GM21381 (cell line): ENCODE measurements around the gene SLC43A2.
"Not testable (repeated sequence)": the region's sequence is repeated elsewhere in the genome, so short reads cannot be mapped to it uniquely, and the experiment has no call there.

ENCODE experiments used
- ATAC-seq: cut with Tn5 transposase; IDR thresholded peaks from one replicate; pipeline ENCODE4 v1.9.1; 2021; ENCODE audit warnings: mild to moderate bottlenecking, moderate library complexity; ENCODE audit not compliant: unreplicated experiment

Gene SLC43A2

DNA sequence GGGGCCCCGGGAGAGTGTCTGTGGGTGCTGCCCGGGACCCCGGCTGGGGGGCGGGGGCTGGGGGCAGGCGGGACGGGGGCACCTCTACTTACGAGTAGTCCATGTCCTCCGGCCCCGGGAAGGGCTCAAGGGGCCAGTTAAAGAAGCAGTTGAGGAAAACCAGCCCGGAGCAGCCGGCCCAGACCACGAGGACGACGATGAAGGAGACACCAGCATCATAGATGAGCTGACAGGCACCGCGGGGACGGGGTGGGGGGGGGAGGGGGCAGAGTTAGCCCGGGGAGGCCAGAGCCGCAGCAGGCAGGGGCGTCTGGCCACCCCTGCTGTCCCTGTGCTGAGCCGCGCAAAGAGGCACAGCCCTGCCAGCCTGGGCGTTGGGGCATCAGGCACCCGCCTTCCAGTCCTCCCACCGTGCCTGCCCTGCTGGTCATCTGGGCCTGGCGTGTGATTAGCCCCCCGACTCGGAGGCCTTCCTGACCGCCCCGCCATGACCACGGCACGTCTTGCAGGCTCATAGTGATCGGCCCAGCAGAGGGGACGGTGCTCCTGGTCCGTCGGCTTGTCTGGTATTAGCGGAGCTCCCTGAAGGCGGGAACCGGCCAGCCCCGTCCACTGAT, 37.1 kb downstream of the SLC43A2 start:
- no peak for ATAC-seq

GRCh38 chr17:1590747-1591473, 37.7 kb downstream of the SLC43A2 start:
- no peak for ATAC-seq

- ATAC-seq = no peak
Observed at GRCh38 chr17:1590029-1590746, 38.4 kb downstream of the SLC43A2 start.

DNA sequence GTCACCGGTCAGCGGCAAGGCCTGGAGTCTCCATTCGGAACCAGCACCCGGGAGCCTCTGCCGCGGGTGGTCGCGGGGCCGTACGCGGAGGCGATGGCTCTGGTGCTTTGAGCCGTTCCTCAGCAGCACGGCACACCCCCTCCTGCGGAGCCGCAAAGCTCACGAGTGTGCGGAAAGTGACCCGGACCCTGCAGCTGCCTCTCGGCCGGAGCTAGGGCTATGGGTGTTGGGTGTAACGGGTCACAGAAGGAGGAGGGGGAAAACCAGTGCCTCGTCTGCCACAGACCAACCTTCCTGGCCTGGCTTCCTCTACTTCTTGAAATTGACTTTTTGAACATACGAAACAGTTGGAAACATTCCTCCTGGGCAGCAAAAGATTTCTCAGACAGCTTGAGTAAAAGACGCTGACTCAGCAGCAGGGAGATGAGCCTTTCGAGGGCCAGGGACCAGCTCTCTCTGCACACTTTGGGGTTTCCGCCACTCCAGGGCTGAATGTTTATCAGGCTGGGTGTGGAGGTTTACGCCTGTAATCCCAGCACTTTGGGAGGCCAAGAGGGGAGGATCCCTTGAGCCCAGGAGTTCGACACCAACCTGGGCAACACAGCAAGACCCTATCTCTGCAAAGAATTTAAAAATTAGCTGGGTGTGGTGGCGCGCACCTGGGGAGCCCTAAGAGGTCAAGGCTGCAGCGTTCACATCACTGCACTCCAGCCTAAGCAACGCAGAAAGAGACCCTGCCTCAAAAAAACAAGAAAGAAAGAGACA, 39.6 kb downstream of the SLC43A2 start:
- no peak for ATAC-seq

- ATAC-seq = no peak
Observed at GRCh38 chr17:1584167-1584566, 44.5 kb downstream of the SLC43A2 start.

DNA sequence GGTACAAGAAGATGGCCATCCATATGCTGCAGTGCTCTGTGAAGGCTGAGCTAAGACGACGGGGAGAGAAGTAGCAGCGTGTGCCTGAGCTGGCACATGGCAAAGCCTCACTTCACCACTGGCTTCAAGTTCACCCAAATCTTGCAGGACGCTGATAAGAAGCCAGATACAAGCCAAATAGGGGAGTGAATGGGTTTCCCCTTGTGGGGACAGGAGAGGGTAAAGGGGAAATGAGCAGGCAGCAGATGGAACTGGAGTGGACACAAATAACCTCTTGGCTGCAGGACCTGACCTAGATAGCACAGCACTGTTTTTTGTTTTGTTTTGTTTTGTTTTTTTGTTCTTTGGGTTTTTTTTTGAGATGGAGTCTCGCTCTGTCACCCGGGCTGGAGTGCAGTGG, 45.1 kb downstream of the SLC43A2 start:
- no peak for ATAC-seq

GRCh38 chr17:1582374-1582773, 46.3 kb downstream of the SLC43A2 start:
- ATAC-seq = no peak

DNA sequence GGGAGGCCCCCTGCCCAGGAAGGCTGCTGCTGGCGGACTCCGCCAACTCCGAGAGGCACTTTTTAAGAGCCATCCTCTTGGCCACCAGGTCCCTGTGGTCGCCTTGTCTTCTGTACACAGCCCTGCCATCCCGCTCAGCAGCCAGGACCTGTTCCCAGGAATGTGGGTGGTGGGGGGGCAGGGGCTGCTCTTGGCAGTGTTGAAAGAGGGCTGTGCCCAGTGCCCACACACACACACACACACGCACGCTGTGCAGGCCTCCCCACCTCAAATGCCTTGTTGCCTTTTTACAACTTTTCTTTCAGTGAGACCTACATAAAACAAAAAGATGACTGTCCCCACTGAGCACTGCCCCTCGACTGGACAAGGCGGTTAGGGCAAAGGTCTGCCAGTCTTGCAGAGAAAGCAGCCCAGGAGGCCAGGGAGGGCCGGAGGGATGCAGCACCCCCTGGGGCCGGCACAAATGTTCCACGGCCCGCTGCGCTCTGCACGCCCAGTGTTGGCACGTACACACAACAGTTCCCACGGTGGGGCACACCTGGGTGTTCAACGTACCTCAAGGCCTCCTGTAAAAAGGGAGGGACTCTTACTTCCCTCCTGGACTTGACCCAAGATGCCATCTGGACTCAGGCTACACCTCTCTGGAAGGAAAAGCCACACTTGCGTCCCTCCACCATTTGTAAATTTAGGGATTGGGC, 47.5 kb downstream of the SLC43A2 start:
- ATAC-seq = no peak

- no peak for ATAC-seq
Observed at GRCh38 chr17:1578029-1578428, 50.6 kb downstream of the SLC43A2 start.

DNA sequence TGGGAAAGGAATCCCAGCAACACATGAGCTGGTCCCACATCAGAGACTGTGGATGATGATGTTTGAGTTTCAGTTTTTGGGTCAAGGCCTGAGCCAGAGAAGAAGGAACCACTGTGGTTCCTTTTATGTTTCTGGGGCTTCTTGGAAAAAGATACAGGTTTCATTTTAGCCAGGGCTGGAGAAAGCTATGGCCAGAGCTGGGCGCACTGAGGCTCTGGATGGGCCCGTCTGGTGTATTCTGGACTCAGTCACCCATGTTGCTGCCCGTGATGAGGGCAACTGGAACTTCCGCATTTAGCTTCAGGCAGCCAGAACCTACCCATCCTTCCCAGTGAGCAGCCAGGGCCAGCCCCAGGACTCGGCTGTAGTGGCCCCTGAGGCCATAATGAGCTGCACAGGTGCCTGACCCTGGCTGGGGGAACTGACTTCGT, 51.0 kb downstream of the SLC43A2 start:
- ATAC-seq = no peak

- no peak for ATAC-seq
Observed at GRCh38 chr17:1577182-1577581, 51.5 kb downstream of the SLC43A2 start.

DNA sequence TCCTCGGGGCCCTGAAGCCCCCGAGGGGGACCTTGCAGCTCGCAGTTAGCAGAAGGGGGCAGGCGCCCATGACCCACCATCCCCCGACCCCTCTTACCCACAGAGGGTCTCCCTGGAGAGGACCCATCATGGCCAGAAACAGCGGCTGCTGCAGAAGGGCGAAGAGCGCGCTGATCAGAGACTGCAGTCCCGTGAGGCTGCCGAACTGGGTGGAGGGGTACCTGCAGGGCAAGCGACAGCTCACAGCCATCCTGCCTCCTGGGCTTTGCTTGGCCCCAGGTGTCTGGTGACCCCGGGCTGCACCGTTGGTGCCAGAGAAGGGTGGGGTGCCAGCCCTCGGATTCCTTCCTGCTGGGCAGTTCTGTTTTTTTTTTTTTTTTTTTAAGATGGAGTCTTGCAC, 52.1 kb downstream of the SLC43A2 start:
- no peak for ATAC-seq

- ATAC-seq = no peak
Observed at GRCh38 chr17:1574697-1575471, 53.8 kb downstream of the SLC43A2 start.

GRCh38 chr17:1573932-1574696, 54.5 kb downstream of the SLC43A2 start:
- ATAC-seq = no peak

DNA sequence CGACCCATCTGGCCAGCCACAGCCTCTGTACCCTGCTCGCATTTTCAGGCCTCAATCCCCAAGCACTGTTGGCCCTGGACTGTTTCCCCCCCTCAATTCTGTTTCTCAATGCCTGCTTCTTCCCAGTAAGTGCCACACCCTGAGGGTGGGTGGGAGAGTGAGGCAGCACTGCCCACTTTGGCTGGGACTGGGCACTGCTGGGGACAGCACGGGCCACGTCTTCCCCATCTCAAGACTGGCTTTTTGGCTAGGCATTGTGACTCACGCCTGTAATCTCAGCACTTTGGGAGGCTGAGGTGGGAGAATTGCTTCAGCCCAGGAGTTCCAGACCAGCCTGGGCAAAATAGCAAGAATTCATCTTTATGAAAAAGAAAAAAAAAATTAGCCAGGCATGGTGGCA, 56.0 kb downstream of the SLC43A2 start:
- not testable (repeated sequence) for ATAC-seq

- ATAC-seq = no peak
Observed at GRCh38 chr17:1571341-1571704, 57.3 kb downstream of the SLC43A2 start.

- ATAC-seq = no peak
Observed at GRCh38 chr17:1568950-1569810, 59.5 kb downstream of the SLC43A2 start.

DNA sequence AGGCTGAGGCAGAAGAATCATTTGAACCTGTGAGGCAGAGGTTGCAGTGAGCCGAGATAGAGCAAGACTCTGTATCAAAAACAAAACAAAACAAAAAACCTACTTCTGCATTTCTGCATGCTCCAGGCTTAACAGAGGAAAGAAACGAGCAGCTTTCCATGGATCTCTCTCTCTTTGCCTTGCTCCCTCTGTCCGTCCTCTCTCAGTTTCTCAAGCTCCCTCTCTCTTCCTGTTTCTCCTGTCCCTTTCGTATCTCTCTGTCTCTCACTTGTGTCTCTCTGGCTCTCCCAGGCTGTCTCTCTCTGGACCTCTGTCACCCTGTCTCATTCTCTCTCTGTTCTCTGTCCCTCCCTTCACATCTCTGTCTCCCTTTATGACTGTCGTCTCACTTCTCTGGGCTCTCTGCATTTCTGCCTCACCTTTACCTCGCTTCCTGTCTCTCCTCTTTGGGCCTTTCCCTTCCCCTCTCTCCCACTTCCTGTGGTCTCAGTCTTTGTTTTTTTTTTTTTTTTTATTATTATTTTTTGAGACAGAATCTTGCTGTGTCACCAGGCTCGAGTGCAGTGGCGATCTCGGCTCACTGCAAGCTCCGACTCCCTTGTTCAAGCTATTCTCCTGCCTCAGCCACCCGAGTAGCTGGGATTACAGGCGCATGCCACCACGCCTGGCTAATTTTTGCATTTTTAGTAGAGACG, 62.0 kb downstream of the SLC43A2 start:
- ATAC-seq = no peak
